Erythroblast (primary cell): ENCODE data around the gene TAX1BP3.

ENCODE experiments used
- GATA1 ChIP-seq: IDR thresholded peaks from 2 replicates; pipeline ENCODE4 v1.6.1; 2011; ENCODE audit warnings: low read depth, mild to moderate bottlenecking, control low read depth, low read length, moderate library complexity
- POLR2A ChIP-seq: IDR thresholded peaks from 2 replicates; pipeline ENCODE4 v1.6.1; 2011; ENCODE audit warnings: mild to moderate bottlenecking, low read length

DNA sequence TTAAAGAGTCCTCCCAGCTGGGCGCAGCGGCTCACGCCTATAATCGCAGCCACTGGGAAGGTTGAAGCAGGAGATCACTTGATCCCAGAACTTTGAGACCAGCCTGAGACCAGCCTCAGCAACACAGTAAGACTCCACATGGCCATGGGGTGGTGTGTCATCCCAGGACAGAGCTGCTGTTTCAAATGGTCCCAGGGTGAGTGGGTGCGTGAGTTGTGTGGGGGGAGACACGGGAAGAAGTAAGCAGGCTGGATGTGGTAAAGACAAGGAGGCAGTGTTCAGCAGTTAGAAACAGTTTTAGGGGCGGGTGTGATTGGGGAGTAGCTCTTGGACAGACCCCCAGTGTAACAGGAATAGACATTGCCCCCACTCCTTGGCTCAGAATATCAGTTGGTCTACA, 36.1 kb downstream of the TAX1BP3 start:
- TF ChIP-seq POLR2A (no peak), GATA1 (no peak)
